ENCODE results near the gene RPS15. TPM values are rescaled to one million over a fixed set of nuclear protein-coding genes. Genes with fewer than 3 reads are reported as not detected.

RPS15 gene
- total RNA-seq, 1 experiment from 2014 or later, result 1,862 TPM

- Histone ChIP-seq H3K4me1 (ENCODE audit: control insufficient read depth in 1 of 2, insufficient read depth in 2 of 2, low read length in 2 of 2) (peaks cover 23 to 36% of the 10 kb centered on the region in 2 experiments), H4K20me1 (ENCODE audit: insufficient read depth) (no peaks in the 10 kb centered on the region), H2AFZ (ENCODE audit: low read depth, low read length, poor library complexity, severe bottlenecking) (no peak overlapping the region), H3K9ac (ENCODE audit: low read length) (no peak overlapping the region), H3K9me3 (ENCODE audit: control insufficient read depth in 1 of 2, insufficient read depth in 1 of 2, low read depth in 1 of 2, low read length in 2 of 2) (no peaks in the 10 kb centered on the region), H3K27me3 (ENCODE audit: insufficient read depth, low read length) (no peaks in the 10 kb centered on the region; the same call in 1 of the 2 replicates), H3K9me2 (ENCODE audit: insufficient read depth) (no peaks in the 10 kb centered on the region), H3K4me2 (ENCODE audit: low read length) (no peak overlapping the region), H3K27ac (ENCODE audit: low read depth, low read length) (no peak overlapping the region), H3K36me3 (ENCODE audit: control insufficient read depth in 1 of 2, insufficient read depth in 2 of 2, low read length in 2 of 2) (no peaks in the 10 kb centered on the region), H3K79me2 (ENCODE audit: insufficient read depth, low read length) (no peaks in the 10 kb centered on the region), H3K4me3 (replicated peaks in 1 of 2; ENCODE audit: low read depth in 1 of 2, low read length in 2 of 2) (no peak overlapping the region)
- no TSS peak for BruUV-seq (replicated peaks)
- no peak for TF ChIP-seq JUND (IDR thresholded peaks at IDR 0.05)
- no peak for TF ChIP-seq REST (IDR thresholded peaks at IDR 0.05; ENCODE audit: low read depth)
- TF ChIP-seq ATF3 (IDR thresholded peaks at IDR 0.05), result no peak
- no peak for TF ChIP-seq EZH2 (IDR thresholded peaks at IDR 0.05)
- TF ChIP-seq CEBPB (IDR thresholded peaks at IDR 0.05; ENCODE audit: low read depth), result no peak
- ChIA-PET RAD21 (ENCODE audit: low non-redundant PET in 1 of 2, low total read pairs in 2 of 2, uncharacterized antibody in 2 of 2, unreplicated experiment in 2 of 2) (no interaction called here), CTCF (interaction anchor here (0.7 to 0.9 kb wide), 2 partner anchors 10 to 15 kb away, joined by 3 to 4 read pairs; no protein-coding TSS in a partner anchor), POLR2A (no interaction called here)
- no peak for DNase-seq (ENCODE audit: low read depth, low spot score)
- intact Hi-C loops (cut with micrococcal nuclease), result no loop called here
- ATAC-seq, result no peak
Measured at GRCh38 chr19:1451916-1452801, 14.0 kb downstream of the RPS15 start.
